Ovary (tissue), 9 donors: ENCODE results near the gene RPL34. TPM values are rescaled to one million over a fixed set of nuclear protein-coding genes. Genes with fewer than 3 reads are reported as not detected.

Experiments used
- DNase-seq, 5 donors: peaks; one replicate each; pipeline ENCODE4 v3.0.0-alpha.2; 2019 to 2020
- H3K27ac ChIP-seq, 2 donors: fragments of 200-600 bp; one replicate each; pipeline versions ENCODE4 v1.5.1 to v1.8.0; 2019 to 2022
- H3K27me3 ChIP-seq: fragments of 200-600 bp; one replicate; pipeline ENCODE4 v1.8.0; 2022
- H3K36me3 ChIP-seq: fragments of 200-600 bp; sonication (generic); one replicate; pipeline ENCODE4 v1.5.1; 2019
- H3K4me1 ChIP-seq: one replicate; pipeline ENCODE4 v1.8.1; 2013; ENCODE audit warnings: mild to moderate bottlenecking, moderate library complexity; ENCODE audit not compliant: insufficient read depth
- H3K4me3 ChIP-seq: fragments of 200-600 bp; sonication (generic); one replicate; pipeline ENCODE4 v1.5.1; 2017
- H3K9me3 ChIP-seq, 2 donors: fragments of 200-600 bp in 1 of 2; sonication (generic) in 1 of 2; one replicate each; pipeline versions ENCODE4 v1.5.1 to v1.8.1; 2013 to 2019; ENCODE audit warnings: mild to moderate bottlenecking in 1 of 2, moderate library complexity in 1 of 2
- CTCF ChIP-seq, 3 donors: fragments of 450-650 bp in 2 of 3; fragments of 200-600 bp in 1 of 3; IDR thresholded peaks; one replicate each; pipeline versions ENCODE4 v1.5.1 to v1.8.0; 2016 to 2022; ENCODE audit warnings: antibody characterized with exemption in 3 of 3, mild to moderate bottlenecking in 1 of 3
- EP300 ChIP-seq: sonication (generic); formaldehyde crosslinking; IDR thresholded peaks from one replicate; pipeline ENCODE4 v1.6.1; 2017; ENCODE audit warnings: antibody characterized with exemption
- POLR2A ChIP-seq: fragments of 450-650 bp; IDR thresholded peaks from one replicate; pipeline ENCODE4 v1.6.1; 2017; ENCODE audit warnings: antibody characterized with exemption, mild to moderate bottlenecking, moderate library complexity
- WGBS, 3 donors: extraction: QIAGEN DNeasy Blood & Tissue Kit in 1 of 3; methylation state at CpG; one replicate each; pipeline versions ENCODE4 v1.1.5 to v1.1.7; 2013 to 2017; 5-methylcytosine and 5-hydroxymethylcytosine counted together
- intact Hi-C, 4 donors: fragments of 100-400 bp; cut with DNase I; formaldehyde crosslinking; loops; one replicate each; pipeline versions ENCODE4 v1.11.0 to v1.15.1; 2022 to 2023
- polyA plus RNA-seq, 2 donors: library from polyadenylated mRNA; stranded (reverse); fragments of 200-250 nt in 1 of 2; fragments of 350-450 nt in 1 of 2; fragmentation: Illumina TruSeq in 1 of 2; extraction: RNeasy Lipid Tissue Mini Kit (QIAGEN cat#74804) in 1 of 2; gene quantifications; one replicate each; pipeline ENCODE4 v1.2.3, GENCODE V29; 2013 to 2014
- total RNA-seq, 7 donors: library from RNA; depleted of rRNA in 2 of 7; stranded (reverse); fragments of >200 nt in 2 of 7; fragmentation: NEBNext Ultra II Directional in 3 of 7; extraction: Animal tissue kit (Norgen Biotek cat#: 25700) in 3 of 7; gene quantifications; one replicate each; pipeline versions ENCODE4 v1.1.0 to v1.2.4, GENCODE V29; 2016 to 2023
- donor health status: DM: no; HTN: no; CAD: no; lungs with moderate emphysema.
- donor health status: DM: no; HTN: no; CAD: no.
- donor health status: Bipolar disorder and iron deficiency.
- donor health status: DM: yes; HTN: yes; CAD: no.
- donor health status: DM: no; HTN: no; CAD: no.
- donor health status: DM: yes; HTN: yes; CAD: no.

RPL34 gene
- total and polyA plus RNA-seq, 9 donors = 2,196 to 9,736 (median 3,147) TPM

GRCh38 chr4:108620933-108621905 is 843 bp downstream of the RPL34 start:
- Histone ChIP-seq H3K27ac (peak overlapping the region; percentile 18 to 52), H3K27me3 (no peaks in the 10 kb centered on the region), H3K4me1 (peaks cover 3% of the 10 kb centered on the region), H3K9me3 (no peaks in the 10 kb centered on the region), H3K36me3 (no peaks in the 10 kb centered on the region), H3K4me3 (peak overlapping the region; percentile 81)
- TF ChIP-seq EP300 (no peak), POLR2A (no peak), CTCF (IDR thresholded peaks at IDR 0.05) (no peak)
- intact Hi-C loops = no loop called here
- no peak for DNase-seq
- WGBS, 3 donors = 5 to 8% (median 6%) methylated on average over 23 of the region's 23 CpGs

GRCh38 chr4:108622022-108622421 is 1.6 kb downstream of the RPL34 start:
- DNase-seq = no peak
- Histone ChIP-seq H3K4me1 (peaks cover 3% of the 10 kb centered on the region), H3K36me3 (no peaks in the 10 kb centered on the region), H3K9me3 (no peaks in the 10 kb centered on the region), H3K4me3 (no peak overlapping the region), H3K27ac (no peak overlapping the region), H3K27me3 (no peaks in the 10 kb centered on the region)
- 68 to 83% (median 72%) methylated on average over 4 of the region's 4 CpGs for WGBS, 3 donors
- intact Hi-C loops = no loop called here
- TF ChIP-seq POLR2A (no peak), CTCF (IDR thresholded peaks at IDR 0.05) (no peak), EP300 (no peak)

GRCh38 chr4:108622828-108623227 is 2.5 kb downstream of the RPL34 start:
- intact Hi-C loops = no loop called here
- H3K36me3 ChIP-seq = no peaks in the 10 kb centered on the region
- DNase-seq = no peak
- no peaks in the 10 kb centered on the region for H3K27me3 ChIP-seq
- H3K9me3 ChIP-seq = no peaks in the 10 kb centered on the region
- H3K4me1 ChIP-seq = peaks cover 3% of the 10 kb centered on the region
- no peak overlapping the region for H3K27ac ChIP-seq
- no peak for TF ChIP-seq EP300
- TF ChIP-seq CTCF (IDR thresholded peaks at IDR 0.05) = no peak
- TF ChIP-seq POLR2A = no peak
- WGBS, 3 donors = 92 to 95% (median 93%) methylated on average over 5 of the region's 5 CpGs
- no peak overlapping the region for H3K4me3 ChIP-seq

- no peak for TF ChIP-seq EP300
- no peak for TF ChIP-seq POLR2A
- TF ChIP-seq CTCF (IDR thresholded peaks at IDR 0.05) = no peak
- no peak overlapping the region for H3K27ac ChIP-seq
- H3K4me3 ChIP-seq = no peak overlapping the region
- no peaks in the 10 kb centered on the region for H3K9me3 ChIP-seq
- no peak for DNase-seq
- intact Hi-C loops = no loop called here
- no peaks in the 10 kb centered on the region for H3K27me3 ChIP-seq
- H3K36me3 ChIP-seq = no peaks in the 10 kb centered on the region
- peaks cover 3% of the 10 kb centered on the region for H3K4me1 ChIP-seq
- 54 to 67% (median 58%) methylated on average over 2 of the region's 2 CpGs for WGBS, 3 donors
Measured at GRCh38 chr4:108624263-108625056, 4.1 kb downstream of the RPL34 start.
